Activated B cell treated with CpG ODN at 0.5 μM for 24 hours (primary cell): Measurements from ENCODE around the gene FAM53B. TPM values are rescaled to one million over a fixed set of nuclear protein-coding genes. Genes with fewer than 3 reads are reported as not detected.

Experiments used
- ATAC-seq: fragments of 200-7000 bp; cut with Tn5 transposase; one replicate; pipeline ENCODE4 v1.10.0; 2021; ENCODE audit warnings: low read depth, mild to moderate bottlenecking, moderate library complexity
- CTCF ChIA-PET: fragments of 350-600 bp; sonication (Branson Sonifier 250); formaldehyde crosslinking; loops from one replicate; lab custom pipeline; 2021; ENCODE audit warnings: antibody characterized with exemption; lab: Charles Lee
- POLR2A ChIA-PET: fragments of 350-600 bp; sonication (Branson Sonifier 250); formaldehyde crosslinking; loops from one replicate; lab custom pipeline; 2021; ENCODE audit warnings: antibody characterized with exemption; lab: Charles Lee
- DNase-seq: peaks from one replicate; pipeline ENCODE4 v3.0.0; 2022
- H3K27ac Mint-ChIP-seq: one replicate; pipeline ENCODE4 v1.8.0; 2020; ENCODE audit warnings: mixed read lengths
- H3K27me3 Mint-ChIP-seq: one replicate; pipeline ENCODE4 v1.8.0; 2021; ENCODE audit warnings: mixed read lengths
- H3K36me3 Mint-ChIP-seq: one replicate; pipeline ENCODE4 v1.8.0; 2021; ENCODE audit warnings: low read depth, mixed read lengths
- H3K4me1 Mint-ChIP-seq: one replicate; pipeline ENCODE4 v1.8.0; 2021; ENCODE audit warnings: mixed read lengths
- H3K4me3 Mint-ChIP-seq: one replicate; pipeline ENCODE4 v1.8.0; 2020; ENCODE audit warnings: mild to moderate bottlenecking, mixed read lengths
- H3K9me3 Mint-ChIP-seq: one replicate; pipeline ENCODE4 v1.8.0; 2020; ENCODE audit warnings: mixed read lengths
- intact Hi-C: fragments of 100-400 bp; cut with micrococcal nuclease; formaldehyde crosslinking; loops from one replicate; pipeline ENCODE4 v1.15.1; 2024
- total RNA-seq: library from RNA; stranded (reverse); gene quantifications from 2 replicates; pipeline ENCODE4 v1.2.3, GENCODE V29; 2022
- TF ChIP-seq, protein P1 (sequence below): fragments of 200-600 bp; IDR thresholded peaks from one replicate; pipeline ENCODE4 v1.8.0; 2022; ENCODE audit warnings: antibody characterized with exemption, mild to moderate bottlenecking

FAM53B gene
- total RNA-seq, 1 donor from 2014 or later = 73.9 TPM

DNA sequence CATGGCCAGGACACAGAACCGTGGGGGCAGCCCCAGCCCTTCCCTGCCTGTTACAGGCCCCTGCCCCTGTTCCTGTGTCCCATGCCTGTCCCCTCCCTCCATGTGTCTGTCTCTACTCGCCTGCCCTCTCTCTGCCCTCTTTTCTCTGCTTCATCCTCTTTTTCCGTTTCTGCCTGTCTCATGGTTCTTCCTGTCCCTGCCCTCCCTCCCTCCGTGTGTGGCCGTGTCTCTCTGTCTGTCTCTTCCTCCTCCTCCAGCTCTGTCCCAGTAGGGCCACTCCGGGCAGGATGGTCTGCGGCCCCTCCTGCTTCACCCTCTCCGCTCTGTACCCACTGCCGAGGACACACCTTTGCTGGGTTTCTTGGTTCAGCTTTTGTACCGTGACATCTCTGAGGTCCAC, 137.4 kb downstream of the FAM53B start:
- peak overlapping the region; percentile 16 for H3K4me3 Mint-ChIP-seq
- TF ChIP-seq, protein P1, sequence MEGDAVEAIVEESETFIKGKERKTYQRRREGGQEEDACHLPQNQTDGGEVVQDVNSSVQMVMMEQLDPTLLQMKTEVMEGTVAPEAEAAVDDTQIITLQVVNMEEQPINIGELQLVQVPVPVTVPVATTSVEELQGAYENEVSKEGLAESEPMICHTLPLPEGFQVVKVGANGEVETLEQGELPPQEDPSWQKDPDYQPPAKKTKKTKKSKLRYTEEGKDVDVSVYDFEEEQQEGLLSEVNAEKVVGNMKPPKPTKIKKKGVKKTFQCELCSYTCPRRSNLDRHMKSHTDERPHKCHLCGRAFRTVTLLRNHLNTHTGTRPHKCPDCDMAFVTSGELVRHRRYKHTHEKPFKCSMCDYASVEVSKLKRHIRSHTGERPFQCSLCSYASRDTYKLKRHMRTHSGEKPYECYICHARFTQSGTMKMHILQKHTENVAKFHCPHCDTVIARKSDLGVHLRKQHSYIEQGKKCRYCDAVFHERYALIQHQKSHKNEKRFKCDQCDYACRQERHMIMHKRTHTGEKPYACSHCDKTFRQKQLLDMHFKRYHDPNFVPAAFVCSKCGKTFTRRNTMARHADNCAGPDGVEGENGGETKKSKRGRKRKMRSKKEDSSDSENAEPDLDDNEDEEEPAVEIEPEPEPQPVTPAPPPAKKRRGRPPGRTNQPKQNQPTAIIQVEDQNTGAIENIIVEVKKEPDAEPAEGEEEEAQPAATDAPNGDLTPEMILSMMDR = no peak
- DNase-seq = no peak
- intact Hi-C loops = loop anchor here (10.0 kb wide), 1 partner anchor 512 kb away; the partner anchor contains the start of gene CHST15
- no peaks in the 10 kb centered on the region for H3K27me3 Mint-ChIP-seq
- H3K4me1 Mint-ChIP-seq = peaks cover 80% of the 10 kb centered on the region
- peaks cover 3% of the 10 kb centered on the region for H3K36me3 Mint-ChIP-seq
- ATAC-seq = no peak
- ChIA-PET CTCF (interaction anchor here (1.1 to 1.6 kb wide), 2 partner anchors 66 to 135 kb away, joined by 3 to 4 read pairs; no protein-coding TSS in a partner anchor), POLR2A (interaction anchor here (0.6 to 10.6 kb wide), 3 partner anchors 16 to 79 kb away, joined by 3 to 207 read pairs (median 3); no protein-coding TSS in a partner anchor)
- peak overlapping the region; percentile 70 for H3K27ac Mint-ChIP-seq
- H3K9me3 Mint-ChIP-seq = no peaks in the 10 kb centered on the region

DNA sequence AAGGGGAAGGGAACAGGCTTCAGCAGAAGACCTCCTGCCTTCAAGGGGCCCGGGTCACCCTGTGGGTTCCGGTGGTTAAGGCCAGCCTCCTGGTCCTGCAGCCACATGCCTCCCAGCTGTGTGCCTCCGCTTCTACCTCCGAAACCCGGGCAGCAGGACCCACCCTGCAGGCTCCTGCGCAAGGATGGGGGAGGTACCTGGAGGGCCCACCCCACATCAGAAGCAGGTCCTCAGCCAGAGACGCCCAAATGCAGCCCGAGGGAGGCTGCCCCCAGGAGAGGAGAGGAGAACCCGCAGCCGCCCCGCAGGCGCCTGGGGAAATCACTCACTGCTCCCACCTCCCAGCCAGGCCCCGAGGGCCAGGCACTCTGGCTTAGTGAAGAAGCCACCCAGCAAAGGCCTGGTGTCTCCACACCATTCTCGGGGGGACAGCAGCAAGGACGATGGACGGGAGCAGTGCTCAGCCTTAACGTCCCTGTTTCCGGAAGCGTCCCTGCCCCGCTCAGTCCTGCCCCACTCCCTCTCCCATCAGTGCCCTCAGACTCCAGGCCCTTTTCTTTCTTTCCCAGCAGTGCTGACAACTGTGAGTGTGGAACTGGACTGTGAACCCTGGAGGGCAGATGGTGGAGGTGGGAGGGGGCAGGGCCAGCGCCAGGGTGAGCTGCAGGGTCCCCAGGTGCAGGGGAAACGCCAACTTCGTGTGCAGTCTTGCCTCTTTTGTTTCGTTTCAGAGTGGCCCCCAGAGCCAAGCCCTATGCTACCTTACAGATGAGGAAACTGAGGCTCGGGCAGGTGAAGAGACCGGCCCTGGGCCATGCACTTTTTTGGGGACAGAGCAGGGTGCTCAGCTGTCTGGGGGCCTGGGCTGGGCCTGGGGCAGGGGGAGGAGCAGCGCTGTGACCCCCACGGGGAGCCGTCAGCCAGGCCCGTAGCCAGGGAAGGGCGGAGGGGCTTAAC, 138.0 kb downstream of the FAM53B start:
- ChIA-PET POLR2A (interaction anchor here (0.6 to 10.6 kb wide), 5 partner anchors 8 to 135 kb away, joined by 3 to 207 read pairs (median 8); no protein-coding TSS in a partner anchor), CTCF (interaction anchor here (1.1 to 1.6 kb wide), 2 partner anchors 66 to 135 kb away, joined by 3 to 4 read pairs; no protein-coding TSS in a partner anchor)
- ATAC-seq (no peak), DNase-seq (no peak)
- Mint-ChIP-seq H3K27ac (peak overlapping the region; percentile 83), H3K4me3 (peak overlapping the region; percentile 54), H3K36me3 (peaks cover 3% of the 10 kb centered on the region), H3K4me1 (peaks cover 80% of the 10 kb centered on the region), H3K9me3 (no peaks in the 10 kb centered on the region), H3K27me3 (no peaks in the 10 kb centered on the region)
- intact Hi-C loops = loop anchor here (10.0 kb wide), 1 partner anchor 511 kb away; the partner anchor contains the start of gene CHST15
- TF ChIP-seq, protein P1 = no peak

GRCh38 chr10:124605481-124605855, 138.7 kb downstream of the FAM53B start:
- Mint-ChIP-seq H3K27me3 (no peaks in the 10 kb centered on the region), H3K27ac (peak overlapping the region; percentile 83), H3K4me3 (peak overlapping the region; percentile 54), H3K36me3 (peaks cover 3% of the 10 kb centered on the region), H3K4me1 (peaks cover 84% of the 10 kb centered on the region), H3K9me3 (no peaks in the 10 kb centered on the region)
- intact Hi-C loops = loop anchor here (10.0 kb wide), 1 partner anchor 511 kb away; the partner anchor contains the start of gene CHST15
- DNase-seq (no peak), ATAC-seq (no peak)
- CTCF ChIA-PET = interaction anchor here (1.6 kb wide), 1 partner anchor 136 kb away, joined by 4 read pairs; no protein-coding TSS in a partner anchor
- POLR2A ChIA-PET = interaction anchor here (0.7 to 10.6 kb wide), 6 partner anchors 9 to 136 kb away, joined by 3 to 207 read pairs (median 29); no protein-coding TSS in a partner anchor
- TF ChIP-seq, protein P1 = no peak

DNA sequence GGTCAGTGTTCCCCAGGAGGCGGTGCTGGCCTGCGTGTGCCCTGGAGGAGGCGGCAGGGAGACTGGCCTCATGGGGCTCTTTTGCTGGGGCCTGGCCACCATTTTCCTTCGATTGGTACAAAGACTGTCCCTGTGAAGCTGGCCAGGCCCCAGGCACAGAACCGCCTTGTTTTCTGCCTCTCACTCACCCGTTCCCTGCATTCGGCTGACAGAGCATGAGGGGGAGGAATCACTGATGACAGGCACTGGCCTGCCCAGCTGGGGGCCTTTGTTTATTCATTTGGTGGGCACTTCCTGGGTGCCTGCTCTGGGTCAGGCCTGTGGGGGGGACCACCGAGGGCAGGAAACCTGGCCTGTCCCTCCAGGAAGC, 139.2 kb downstream of the FAM53B start:
- intact Hi-C loops = loop anchor here (10.0 kb wide), 1 partner anchor 510 kb away; the partner anchor contains the start of gene CHST15
- Mint-ChIP-seq H3K4me1 (peaks cover 87% of the 10 kb centered on the region), H3K27me3 (no peaks in the 10 kb centered on the region), H3K9me3 (no peaks in the 10 kb centered on the region), H3K36me3 (peaks cover 3% of the 10 kb centered on the region), H3K4me3 (peak overlapping the region; percentile 54), H3K27ac (peak overlapping the region; percentile 83)
- TF ChIP-seq, protein P1 = no peak
- no peak for ATAC-seq
- ChIA-PET CTCF (interaction anchor here (1.0 to 1.6 kb wide), 3 partner anchors 23 to 136 kb away, joined by 4 read pairs; no protein-coding TSS in a partner anchor), POLR2A (interaction anchor here (0.6 to 10.6 kb wide), 10 partner anchors 9 to 136 kb away, joined by 3 to 207 read pairs (median 6); no protein-coding TSS in a partner anchor)
- no peak for DNase-seq
